Posterior cingulate gyrus (tissue), 11 donors: Measurements from ENCODE around the gene DMWD.

ENCODE experiments used
- DNase-seq, 10 donors: peaks; one replicate each; pipeline versions ENCODE4 v3.0.0 to v3.0.0-alpha.2; 2020 to 2021; ENCODE audit warnings: mixed read lengths in 3 of 10
- intact Hi-C: fragments of 100-400 bp; cut with DNase I; formaldehyde crosslinking; loops from one replicate; pipeline ENCODE4 v1.15.1; 2023

The DMWD gene

GRCh38 chr19:45772130-45772840 is 20.4 kb downstream of the DMWD start:
- intact Hi-C loops = no loop called here
- DNase-seq = no peak

- peak in 1 of 10 donors; percentile 85 for DNase-seq
- intact Hi-C loops = no loop called here
Measured at GRCh38 chr19:45771311-45771933, 21.2 kb downstream of the DMWD start.

- DNase-seq = peak; percentile 83 to 98 (median 91)
- intact Hi-C loops = loop anchor here (1.0 kb wide), 1 partner anchor 29 kb away; no protein-coding TSS in a partner anchor
Measured at GRCh38 chr19:45770192-45771101, 22.2 kb downstream of the DMWD start.

- intact Hi-C loops = loop anchor here (1.0 to 5.0 kb wide), 2 partner anchors 29 to 38 kb away; partner anchors contain the start of genes FBXO46 and MEIOSIN
Measured at GRCh38 chr19:45769821-45770191, 22.8 kb downstream of the DMWD start.

GRCh38 chr19:45768984-45769782 is 23.5 kb downstream of the DMWD start, which contains the start of gene SIX5:
Gene SIX5, minus strand, starts transcription at chr19:45769252. Its CDS starts 408 bp downstream, at chr19:45768844.
- intact Hi-C loops = loop anchor here (5.0 kb wide), 1 partner anchor 37 kb away; the partner anchor contains the start of genes FBXO46 and MEIOSIN
- DNase-seq = peak; percentile 93 to 99 (median 97)

More at GRCh38 chr19:45769821-45770191, 22.8 kb downstream of the DMWD start:
- DNase-seq = peak in 6 of 10 donors; percentile 31 to 92 (median 43)

- peak in 1 of 10 donors; percentile 86 for DNase-seq
- intact Hi-C loops = loop anchor here (5.0 kb wide), 1 partner anchor 36 kb away; the partner anchor contains the start of genes FBXO46 and MEIOSIN
Measured at GRCh38 chr19:45768655-45768983, 24.0 kb downstream of the DMWD start.

- DNase-seq = peak in 4 of 10 donors; percentile 35 to 87 (median 61)
- intact Hi-C loops = loop anchor here (5.0 kb wide), 1 partner anchor 36 kb away; the partner anchor contains the start of genes FBXO46 and MEIOSIN
Measured at GRCh38 chr19:45767881-45768654, 24.6 kb downstream of the DMWD start.

GRCh38 chr19:45767410-45767880 is 25.2 kb downstream of the DMWD start:
- intact Hi-C loops = loop anchor here (5.0 kb wide), 1 partner anchor 35 kb away; the partner anchor contains the start of genes FBXO46 and MEIOSIN
- DNase-seq = no peak

GRCh38 chr19:45766869-45767346 is 25.7 kb downstream of the DMWD start:
- intact Hi-C loops = loop anchor here (5.0 kb wide), 1 partner anchor 35 kb away; the partner anchor contains the start of genes FBXO46 and MEIOSIN
- no peak for DNase-seq

- peak in 1 of 10 donors; percentile 82 for DNase-seq
- intact Hi-C loops = loop anchor here (5.0 kb wide), 1 partner anchor 34 kb away; the partner anchor contains the start of genes FBXO46 and MEIOSIN
Measured at GRCh38 chr19:45766296-45766868, 26.3 kb downstream of the DMWD start.

GRCh38 chr19:45765702-45766295 is 26.8 kb downstream of the DMWD start:
- intact Hi-C loops = loop anchor here (2.0 to 5.0 kb wide), 2 partner anchors 33 to 67 kb away; partner anchors contain the start of genes FBXO46 and MEIOSIN
- DNase-seq = no peak

GRCh38 chr19:45764945-45765701 is 27.5 kb downstream of the DMWD start:
- intact Hi-C loops = loop anchor here (2.0 to 5.0 kb wide), 2 partner anchors 33 to 66 kb away; partner anchors contain the start of genes FBXO46 and MEIOSIN

GRCh38 chr19:45764475-45764874 is 28.2 kb downstream of the DMWD start:
- intact Hi-C loops = loop anchor here (2.0 kb wide), 1 partner anchor 66 kb away; no protein-coding TSS in a partner anchor
- DNase-seq = no peak

More at GRCh38 chr19:45764945-45765701, 27.5 kb downstream of the DMWD start:
- DNase-seq = no peak

GRCh38 chr19:45763691-45764294 is 28.9 kb downstream of the DMWD start:
- no peak for DNase-seq
- intact Hi-C loops = loop anchor here (2.0 kb wide), 1 partner anchor 65 kb away; no protein-coding TSS in a partner anchor

- intact Hi-C loops = no loop called here
- DNase-seq = no peak
Measured at GRCh38 chr19:45762870-45763631, 29.6 kb downstream of the DMWD start.
